ENCODE results near the gene CLEC4G. TPM values are rescaled to one million over a fixed set of nuclear protein-coding genes. Genes with fewer than 3 reads are reported as not detected.
A peak's percentile ranks its signal among the peaks of the same experiment; 100 is the strongest.

The CLEC4G gene
- total RNA-seq, 4 donors from 2014 or later, result 0.36 to 2.3 TPM; not detected in 2

DNA sequence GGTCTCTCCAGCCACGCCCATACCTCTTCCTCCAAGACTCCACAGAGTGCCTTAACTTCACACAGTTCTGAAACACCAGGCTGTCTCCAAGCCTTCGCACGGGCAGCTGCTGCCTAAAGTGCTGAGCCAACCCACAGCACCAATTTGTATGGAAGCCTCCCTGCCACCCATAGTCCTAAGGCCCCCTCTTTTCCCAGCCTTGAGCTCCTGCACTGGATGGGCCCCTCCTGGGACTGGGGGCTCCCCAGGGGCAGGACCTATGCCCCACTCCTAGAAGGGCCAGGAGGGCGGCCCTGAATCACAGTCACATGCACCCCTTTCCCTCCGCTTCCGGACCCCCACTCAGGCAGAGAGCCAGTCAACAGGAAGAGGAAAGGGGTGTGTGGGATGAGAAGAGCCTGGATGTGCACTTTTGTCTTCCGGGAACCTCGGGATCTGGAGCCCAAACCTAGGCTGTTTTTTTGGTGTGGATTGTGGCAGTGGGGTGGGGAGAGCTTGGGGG is 24.9 kb downstream of the CLEC4G start:
- 63 to 64% methylated on average over 8 of the region's 8 CpGs for WGBS, 2 donors
- DNase-seq (ENCODE audit: low spot score in 2 of 2), result peak in 1 of 2 donors; percentile 25
- intact Hi-C loops (cut with DNase I; ENCODE audit: low total_unique reads), result no loop called here
- TF ChIP-seq, protein P1, sequence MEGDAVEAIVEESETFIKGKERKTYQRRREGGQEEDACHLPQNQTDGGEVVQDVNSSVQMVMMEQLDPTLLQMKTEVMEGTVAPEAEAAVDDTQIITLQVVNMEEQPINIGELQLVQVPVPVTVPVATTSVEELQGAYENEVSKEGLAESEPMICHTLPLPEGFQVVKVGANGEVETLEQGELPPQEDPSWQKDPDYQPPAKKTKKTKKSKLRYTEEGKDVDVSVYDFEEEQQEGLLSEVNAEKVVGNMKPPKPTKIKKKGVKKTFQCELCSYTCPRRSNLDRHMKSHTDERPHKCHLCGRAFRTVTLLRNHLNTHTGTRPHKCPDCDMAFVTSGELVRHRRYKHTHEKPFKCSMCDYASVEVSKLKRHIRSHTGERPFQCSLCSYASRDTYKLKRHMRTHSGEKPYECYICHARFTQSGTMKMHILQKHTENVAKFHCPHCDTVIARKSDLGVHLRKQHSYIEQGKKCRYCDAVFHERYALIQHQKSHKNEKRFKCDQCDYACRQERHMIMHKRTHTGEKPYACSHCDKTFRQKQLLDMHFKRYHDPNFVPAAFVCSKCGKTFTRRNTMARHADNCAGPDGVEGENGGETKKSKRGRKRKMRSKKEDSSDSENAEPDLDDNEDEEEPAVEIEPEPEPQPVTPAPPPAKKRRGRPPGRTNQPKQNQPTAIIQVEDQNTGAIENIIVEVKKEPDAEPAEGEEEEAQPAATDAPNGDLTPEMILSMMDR (IDR thresholded peaks at IDR 0.05), result no peak
- no peak for TF ChIP-seq POLR2A (IDR thresholded peaks at IDR 0.05)
- no peak overlapping the region for H3K4me3 ChIP-seq (ENCODE audit: low read depth, poor library complexity, severe bottlenecking)

DNA sequence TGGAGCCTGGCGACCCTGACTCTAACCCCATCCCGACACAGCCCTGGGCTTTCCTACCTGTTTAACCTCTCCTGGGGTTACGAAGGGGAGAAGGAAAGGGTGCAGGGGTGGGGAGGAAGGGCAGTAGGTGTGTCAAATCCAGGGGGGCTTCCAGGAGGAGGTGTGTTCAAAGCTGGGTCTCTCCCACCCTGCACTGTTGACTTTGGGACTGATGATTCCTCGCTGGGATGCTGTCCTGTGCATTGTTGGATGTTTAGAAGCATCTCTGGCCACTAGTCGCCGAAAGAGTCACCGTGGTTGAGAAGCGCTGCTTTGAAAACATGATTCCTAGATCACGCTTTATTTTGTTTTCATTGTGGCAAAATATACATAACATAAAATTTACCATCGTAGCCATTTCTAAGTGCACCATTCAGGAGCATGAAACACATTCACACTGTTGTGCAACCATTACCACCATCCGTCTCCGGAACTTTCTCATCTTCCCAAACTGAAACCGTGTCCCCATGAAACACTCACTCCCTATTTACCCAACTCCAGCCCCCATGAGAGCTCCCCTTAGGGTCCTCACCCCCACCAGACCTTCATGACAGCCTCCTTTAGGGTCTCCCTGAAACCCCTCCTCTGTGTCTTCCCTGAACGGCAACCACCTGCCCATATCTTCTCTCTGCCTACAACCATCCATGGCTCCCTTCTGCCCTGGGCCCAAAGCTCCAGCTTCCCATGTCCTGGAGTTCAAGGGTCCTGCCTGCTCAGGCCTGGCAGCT is 25.5 kb downstream of the CLEC4G start:
- peak in 1 of 2 donors; percentile 8 for DNase-seq (ENCODE audit: low spot score in 2 of 2)
- intact Hi-C loops (cut with DNase I; ENCODE audit: low total_unique reads), result no loop called here
- 79% methylated on average over 14 of the region's 14 CpGs for WGBS, 2 donors
- H3K4me3 ChIP-seq (ENCODE audit: low read depth, poor library complexity, severe bottlenecking), result no peak overlapping the region
- TF ChIP-seq, protein P1 (IDR thresholded peaks at IDR 0.05), result no peak
- no peak for TF ChIP-seq POLR2A (IDR thresholded peaks at IDR 0.05)

DNA sequence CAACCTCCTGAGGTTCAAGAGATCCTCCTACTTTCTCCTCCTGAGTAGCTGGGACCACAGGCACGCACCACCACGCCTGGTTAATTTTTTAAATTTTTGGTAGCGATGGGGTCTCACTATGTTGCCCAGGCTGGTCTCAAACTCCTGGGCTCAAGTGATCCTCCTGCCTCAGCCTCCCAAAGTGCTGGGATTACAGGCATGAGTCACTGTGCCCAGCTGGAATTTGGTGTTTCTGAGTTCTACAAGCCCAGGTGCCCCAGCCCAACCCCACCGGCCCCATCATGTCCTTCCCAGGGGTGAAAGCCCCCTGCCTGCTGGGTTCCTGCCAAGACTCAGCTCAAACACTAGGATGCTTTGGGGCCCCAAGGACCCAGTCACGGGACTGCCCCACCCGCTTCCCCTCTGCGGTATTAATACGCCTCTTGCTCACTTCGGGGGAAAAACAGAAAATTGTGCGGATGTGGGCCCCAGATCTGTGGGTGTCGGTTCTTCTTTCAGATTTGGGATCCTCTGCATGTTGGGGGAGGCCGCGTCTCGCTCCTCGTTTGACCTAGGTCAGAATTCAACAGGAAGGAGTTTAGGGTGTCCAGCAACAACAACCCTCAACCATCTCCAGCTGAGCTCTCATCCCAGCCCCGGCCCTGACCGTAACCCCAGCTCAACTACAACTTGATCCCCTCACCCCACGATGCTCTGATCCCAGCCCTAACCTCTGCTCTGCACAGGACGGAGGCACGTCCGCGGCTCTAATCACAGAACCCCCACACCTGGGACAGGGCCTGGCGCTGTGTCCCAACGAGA is 26.3 kb downstream of the CLEC4G start:
- intact Hi-C loops (cut with DNase I; ENCODE audit: low total_unique reads), result no loop called here
- peak; percentile 37 to 90 for DNase-seq (ENCODE audit: low spot score in 2 of 2)
- H3K4me3 ChIP-seq (ENCODE audit: low read depth, poor library complexity, severe bottlenecking), result no peak overlapping the region
- TF ChIP-seq, protein P1 (IDR thresholded peaks at IDR 0.05), result no peak
- no peak for TF ChIP-seq POLR2A (IDR thresholded peaks at IDR 0.05)
- WGBS, 2 donors, result 55 to 66% methylated on average over 24 of the region's 24 CpGs

DNA sequence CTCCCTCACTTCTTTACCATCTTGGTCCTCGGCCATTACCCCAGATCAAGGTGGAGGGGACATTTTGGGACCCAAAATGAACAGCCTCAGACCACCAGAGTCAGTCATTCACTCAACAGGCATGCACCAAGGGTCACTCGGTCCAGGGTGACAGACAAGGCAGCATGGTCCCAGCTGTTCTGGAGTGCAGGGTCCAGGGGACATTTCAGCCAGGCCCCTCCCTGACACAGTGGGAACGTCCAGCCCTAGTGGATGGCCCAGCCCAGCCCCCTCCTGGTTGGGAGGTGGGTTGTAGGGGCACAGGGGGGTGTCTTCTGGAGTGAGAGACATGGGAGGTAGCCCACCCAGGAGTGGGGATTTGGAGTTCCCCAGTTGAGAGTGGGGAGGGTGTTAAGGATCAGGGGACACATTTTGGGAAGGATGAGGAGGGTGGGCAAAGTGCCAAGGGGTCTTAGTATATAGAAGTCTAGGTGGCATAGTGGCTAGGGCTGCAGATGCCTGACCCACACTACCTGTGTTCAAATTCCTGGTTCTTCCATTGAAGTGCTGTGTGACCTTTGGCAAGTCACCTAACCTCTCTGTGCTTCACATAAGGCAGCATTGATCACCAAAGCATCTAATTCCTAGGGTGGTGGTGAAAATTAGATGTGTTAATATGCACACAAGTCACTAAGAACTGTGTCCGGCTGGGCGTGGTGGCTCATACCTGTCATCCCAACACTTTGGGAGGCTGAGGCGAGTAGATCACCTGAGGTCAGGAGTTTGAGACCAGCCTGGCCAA is 27.4 kb downstream of the CLEC4G start:
- TF ChIP-seq, protein P1 (IDR thresholded peaks at IDR 0.05), result no peak
- TF ChIP-seq POLR2A (IDR thresholded peaks at IDR 0.05), result no peak
- no peak overlapping the region for H3K4me3 ChIP-seq (ENCODE audit: low read depth, poor library complexity, severe bottlenecking)
- DNase-seq (ENCODE audit: low spot score in 2 of 2), result no peak
- 75 to 77% methylated on average over 6 of the region's 6 CpGs for WGBS, 2 donors
- intact Hi-C loops (cut with DNase I; ENCODE audit: low total_unique reads), result no loop called here

DNA sequence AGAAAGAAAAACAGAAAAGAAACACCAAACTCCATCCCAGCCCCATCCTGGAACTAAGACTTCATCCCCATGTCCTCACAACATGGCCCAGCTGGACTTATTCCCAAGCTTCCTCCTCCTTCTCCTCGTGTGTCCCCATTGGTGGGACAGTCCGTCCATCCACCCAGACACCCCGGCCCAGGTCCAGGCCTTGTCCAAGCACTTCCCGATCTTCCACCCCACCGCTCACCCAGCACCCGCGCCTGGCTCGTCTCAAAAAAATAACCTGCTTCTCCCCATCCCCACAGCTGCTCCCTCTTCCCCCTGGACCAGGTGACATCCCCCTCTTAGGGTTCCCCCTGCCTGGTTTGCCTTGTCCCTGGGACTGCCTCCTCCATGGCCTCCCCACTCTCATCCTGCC is 28.6 kb downstream of the CLEC4G start:
- H3K4me3 ChIP-seq (ENCODE audit: low read depth, poor library complexity, severe bottlenecking), result no peak overlapping the region
- TF ChIP-seq, protein P1 (IDR thresholded peaks at IDR 0.05), result no peak
- no peak for TF ChIP-seq POLR2A (IDR thresholded peaks at IDR 0.05)
- intact Hi-C loops (cut with DNase I; ENCODE audit: low total_unique reads), result no loop called here
- DNase-seq (ENCODE audit: low spot score in 2 of 2), result no peak
- 68 to 74% methylated on average over 8 of the region's 8 CpGs for WGBS, 2 donors
